Measurements from ENCODE around the gene NAV2. TPM values are rescaled to one million over a fixed set of nuclear protein-coding genes. Genes with fewer than 3 reads are reported as not detected.

NAV2 gene
- total and polyA plus RNA-seq, 2 donors from 2014 or later: 5.9 to 37.7 TPM

DNA sequence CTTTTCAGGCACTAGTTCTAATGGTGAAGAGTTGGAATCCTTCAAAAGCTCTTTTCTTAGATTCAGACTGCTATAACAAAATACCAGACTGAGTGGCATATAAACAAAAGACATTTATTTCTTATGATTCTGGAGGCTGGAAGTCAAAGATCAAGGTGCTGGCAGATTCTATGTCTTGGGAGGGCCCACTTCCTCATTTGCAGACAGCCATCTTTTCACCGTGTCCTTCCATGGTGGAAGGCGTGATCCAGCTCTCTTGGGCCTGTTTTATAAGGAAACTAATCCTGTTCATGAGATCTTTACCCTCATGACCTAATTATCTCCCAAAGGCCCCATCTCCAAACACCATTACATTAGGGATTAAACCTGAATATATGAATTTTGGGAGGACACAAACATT is 124.0 kb downstream of the NAV2 start:
- DNase-seq (no peak), FAIRE-seq (no peak)
- Histone ChIP-seq H3K4me3 (ENCODE audit: low read length in 3 of 3) (no peak overlapping the region), H3K9me3 (ENCODE audit: control insufficient read depth in 2 of 3, insufficient read depth in 1 of 3, low read length in 3 of 3) (peaks cover 0 to 4% (median 0%) of the 10 kb centered on the region in 3 donors), H3K4me1 (ENCODE audit: control insufficient read depth in 2 of 3, insufficient read depth in 2 of 3, low read depth in 1 of 3, low read length in 3 of 3) (no peaks in the 10 kb centered on the region), H3K27me3 (ENCODE audit: control insufficient read depth, insufficient read depth, low read length) (no peaks in the 10 kb centered on the region), H3K36me3 (ENCODE audit: control insufficient read depth in 2 of 3, insufficient read depth in 3 of 3, low read length in 3 of 3) (no peaks in the 10 kb centered on the region), H3K9ac (ENCODE audit: low read length in 3 of 3) (no peak overlapping the region), H3K27ac (ENCODE audit: low read depth in 2 of 2, low read length in 2 of 2) (no peak overlapping the region)
- TF ChIP-seq, protein P1, sequence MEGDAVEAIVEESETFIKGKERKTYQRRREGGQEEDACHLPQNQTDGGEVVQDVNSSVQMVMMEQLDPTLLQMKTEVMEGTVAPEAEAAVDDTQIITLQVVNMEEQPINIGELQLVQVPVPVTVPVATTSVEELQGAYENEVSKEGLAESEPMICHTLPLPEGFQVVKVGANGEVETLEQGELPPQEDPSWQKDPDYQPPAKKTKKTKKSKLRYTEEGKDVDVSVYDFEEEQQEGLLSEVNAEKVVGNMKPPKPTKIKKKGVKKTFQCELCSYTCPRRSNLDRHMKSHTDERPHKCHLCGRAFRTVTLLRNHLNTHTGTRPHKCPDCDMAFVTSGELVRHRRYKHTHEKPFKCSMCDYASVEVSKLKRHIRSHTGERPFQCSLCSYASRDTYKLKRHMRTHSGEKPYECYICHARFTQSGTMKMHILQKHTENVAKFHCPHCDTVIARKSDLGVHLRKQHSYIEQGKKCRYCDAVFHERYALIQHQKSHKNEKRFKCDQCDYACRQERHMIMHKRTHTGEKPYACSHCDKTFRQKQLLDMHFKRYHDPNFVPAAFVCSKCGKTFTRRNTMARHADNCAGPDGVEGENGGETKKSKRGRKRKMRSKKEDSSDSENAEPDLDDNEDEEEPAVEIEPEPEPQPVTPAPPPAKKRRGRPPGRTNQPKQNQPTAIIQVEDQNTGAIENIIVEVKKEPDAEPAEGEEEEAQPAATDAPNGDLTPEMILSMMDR (IDR thresholded peaks at IDR 0.05; ENCODE audit: borderline replicate concordance, extremely low read depth, insufficient read depth): no peak
- intact Hi-C loops (cut with DNase I): no loop called here

DNA sequence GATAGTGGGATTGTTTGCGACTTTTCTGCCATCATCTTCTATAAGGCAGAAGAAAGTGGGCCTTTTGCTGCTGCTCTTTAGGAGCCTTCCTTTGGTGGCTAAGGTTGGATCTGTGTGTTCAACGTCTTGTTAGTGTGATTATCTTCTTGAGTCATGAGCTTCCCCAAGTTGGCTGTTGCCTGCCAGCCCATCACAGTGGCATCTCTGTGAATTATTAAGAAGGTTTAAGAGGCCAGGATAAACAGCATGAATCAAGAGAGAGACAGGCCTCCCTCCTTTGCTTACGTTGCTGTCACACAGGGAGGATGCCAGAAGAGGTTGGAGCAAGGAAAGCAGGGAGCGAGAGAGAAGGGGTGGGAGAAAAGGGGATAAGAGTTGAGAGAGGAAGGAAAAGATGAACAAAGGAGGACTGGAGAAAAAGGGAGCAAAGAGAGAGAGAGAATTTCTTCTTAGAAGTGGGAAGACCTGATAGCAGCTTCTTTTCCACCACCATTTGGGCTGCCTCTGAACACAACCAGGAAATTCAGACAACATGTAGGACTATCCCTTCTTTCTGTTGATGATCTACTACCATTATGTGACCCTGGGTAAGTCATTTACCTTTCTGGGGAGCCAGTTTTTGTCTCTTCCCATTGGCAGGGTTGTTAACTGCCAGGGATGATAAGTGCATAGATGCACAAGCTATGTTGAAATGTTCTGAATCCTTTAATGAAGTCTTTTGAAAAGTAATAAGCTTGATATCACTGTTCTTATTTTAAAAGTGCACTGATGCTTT is 126.5 kb downstream of the NAV2 start:
- Histone ChIP-seq H3K9me3 (ENCODE audit: control insufficient read depth in 2 of 3, insufficient read depth in 1 of 3, low read length in 3 of 3) (no peaks in the 10 kb centered on the region), H3K27ac (ENCODE audit: low read depth in 2 of 2, low read length in 2 of 2) (no peak overlapping the region), H3K27me3 (ENCODE audit: control insufficient read depth, insufficient read depth, low read length) (no peaks in the 10 kb centered on the region), H3K4me3 (ENCODE audit: low read length in 3 of 3) (no peak overlapping the region), H3K36me3 (ENCODE audit: control insufficient read depth in 2 of 3, insufficient read depth in 3 of 3, low read length in 3 of 3) (no peaks in the 10 kb centered on the region), H3K4me1 (ENCODE audit: control insufficient read depth in 2 of 3, insufficient read depth in 2 of 3, low read depth in 1 of 3, low read length in 3 of 3) (no peaks in the 10 kb centered on the region), H3K9ac (ENCODE audit: low read length in 3 of 3) (no peak overlapping the region)
- TF ChIP-seq, protein P1 (IDR thresholded peaks at IDR 0.05; ENCODE audit: borderline replicate concordance, extremely low read depth, insufficient read depth): no peak
- intact Hi-C loops (cut with DNase I): no loop called here
- FAIRE-seq (no peak), DNase-seq (no peak)

DNA sequence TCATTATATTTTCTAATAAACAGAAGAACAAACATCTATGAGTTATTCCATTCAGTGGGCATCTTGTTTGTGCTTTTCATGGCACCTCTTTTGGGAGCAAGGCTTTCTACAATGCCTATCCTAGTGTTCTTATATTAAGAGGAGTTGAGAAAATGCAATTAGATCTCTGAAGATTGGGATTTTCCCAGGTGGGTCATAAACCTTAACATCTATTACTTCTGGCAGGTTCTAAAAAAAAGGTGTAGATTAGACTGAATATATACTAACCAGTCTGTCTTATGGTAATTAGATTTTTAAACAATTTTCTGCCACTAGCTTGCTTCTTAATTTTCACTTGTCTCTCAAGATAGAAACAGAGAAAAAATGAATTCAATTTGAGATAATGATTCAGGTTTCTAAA is 128.3 kb downstream of the NAV2 start:
- no peak overlapping the region for H3K4me3 ChIP-seq (ENCODE audit: low read length in 3 of 3)
- no peaks in the 10 kb centered on the region for H3K36me3 ChIP-seq (ENCODE audit: control insufficient read depth in 2 of 3, insufficient read depth in 3 of 3, low read length in 3 of 3)
- no peaks in the 10 kb centered on the region for H3K4me1 ChIP-seq (ENCODE audit: control insufficient read depth in 2 of 3, insufficient read depth in 2 of 3, low read depth in 1 of 3, low read length in 3 of 3)
- no peak overlapping the region for H3K9ac ChIP-seq (ENCODE audit: low read length in 3 of 3)
- DNase-seq (no peak), FAIRE-seq (no peak)
- no peak overlapping the region for H3K27ac ChIP-seq (ENCODE audit: low read depth in 2 of 2, low read length in 2 of 2)
- intact Hi-C loops (cut with DNase I): no loop called here
- TF ChIP-seq, protein P1 (IDR thresholded peaks at IDR 0.05; ENCODE audit: borderline replicate concordance, extremely low read depth, insufficient read depth): no peak
- H3K27me3 ChIP-seq (ENCODE audit: control insufficient read depth, insufficient read depth, low read length): no peaks in the 10 kb centered on the region
- no peaks in the 10 kb centered on the region for H3K9me3 ChIP-seq (ENCODE audit: control insufficient read depth in 2 of 3, insufficient read depth in 1 of 3, low read length in 3 of 3)

Data from kidney (tissue), 14 donors.